Adrenal gland (tissue), 5 donors: Measurements from ENCODE around the gene LTBP2.

Source experiments
- POLR2A ChIP-seq, 2 donors: fragments of 450-650 bp; IDR thresholded peaks; one replicate each; pipeline ENCODE4 v1.6.1; 2017; ENCODE audit warnings: antibody characterized with exemption in 2 of 2, mild to moderate bottlenecking in 2 of 2, moderate library complexity in 1 of 2
- TF ChIP-seq, protein P1 (sequence below), 6 experiments: fragments of 450-650 bp in 4 of 6; fragments of 200-600 bp in 2 of 6; sonication (generic) in 1 of 6; IDR thresholded peaks; 1 replicate in 5 of 6; 2 replicates in 1 of 6; pipeline versions ENCODE4 v1.5.1 to v1.8.0; 2016 to 2021; ENCODE audit warnings: antibody characterized with exemption in 6 of 6, mild to moderate bottlenecking in 2 of 6, moderate library complexity in 1 of 6
- donor health status: DM: no; HTN: no; CAD: no.

DNA sequence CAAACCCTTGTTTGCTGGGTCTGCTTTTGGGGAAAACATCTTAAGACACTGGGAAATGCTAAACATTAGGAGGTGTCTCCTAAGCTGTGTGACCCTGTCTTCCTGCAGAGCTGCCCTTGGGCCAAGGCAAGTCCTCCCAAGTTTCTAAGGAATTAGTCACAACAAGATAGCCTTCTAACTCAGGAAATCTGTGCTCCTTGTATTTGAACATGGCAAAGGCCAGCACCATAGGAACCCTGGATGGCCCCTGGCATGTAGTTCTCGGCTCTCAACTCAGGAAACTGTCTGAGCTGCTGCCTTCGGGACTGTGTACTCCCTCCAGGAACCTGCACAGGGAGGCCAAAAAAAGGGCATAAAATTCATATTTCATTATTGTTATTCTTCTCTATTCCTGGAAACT, 37.6 kb upstream of the LTBP2 start:
- no peak for TF ChIP-seq POLR2A (IDR thresholded peaks at IDR 0.05)
- TF ChIP-seq, protein P1, sequence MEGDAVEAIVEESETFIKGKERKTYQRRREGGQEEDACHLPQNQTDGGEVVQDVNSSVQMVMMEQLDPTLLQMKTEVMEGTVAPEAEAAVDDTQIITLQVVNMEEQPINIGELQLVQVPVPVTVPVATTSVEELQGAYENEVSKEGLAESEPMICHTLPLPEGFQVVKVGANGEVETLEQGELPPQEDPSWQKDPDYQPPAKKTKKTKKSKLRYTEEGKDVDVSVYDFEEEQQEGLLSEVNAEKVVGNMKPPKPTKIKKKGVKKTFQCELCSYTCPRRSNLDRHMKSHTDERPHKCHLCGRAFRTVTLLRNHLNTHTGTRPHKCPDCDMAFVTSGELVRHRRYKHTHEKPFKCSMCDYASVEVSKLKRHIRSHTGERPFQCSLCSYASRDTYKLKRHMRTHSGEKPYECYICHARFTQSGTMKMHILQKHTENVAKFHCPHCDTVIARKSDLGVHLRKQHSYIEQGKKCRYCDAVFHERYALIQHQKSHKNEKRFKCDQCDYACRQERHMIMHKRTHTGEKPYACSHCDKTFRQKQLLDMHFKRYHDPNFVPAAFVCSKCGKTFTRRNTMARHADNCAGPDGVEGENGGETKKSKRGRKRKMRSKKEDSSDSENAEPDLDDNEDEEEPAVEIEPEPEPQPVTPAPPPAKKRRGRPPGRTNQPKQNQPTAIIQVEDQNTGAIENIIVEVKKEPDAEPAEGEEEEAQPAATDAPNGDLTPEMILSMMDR (IDR thresholded peaks at IDR 0.05), result no peak
